Eye (tissue), 1 donor: Measurements from ENCODE around the gene MAP7.
"Not testable (repeated sequence)": the region's sequence is repeated elsewhere in the genome, so short reads cannot be mapped to it uniquely, and the experiment has no call there.

ENCODE experiments used
- DNase-seq: peaks from one replicate; pipeline ENCODE4 v3.0.0-alpha.2; 2015

Gene MAP7

GRCh38 chr6:136550330-136551071, at the start of gene MAP7:
Gene MAP7 (minus strand): TSS chr6:136550422. CDS start chr6:136550408, 14 bp downstream.
- DNase-seq, result peak; percentile 78

DNA sequence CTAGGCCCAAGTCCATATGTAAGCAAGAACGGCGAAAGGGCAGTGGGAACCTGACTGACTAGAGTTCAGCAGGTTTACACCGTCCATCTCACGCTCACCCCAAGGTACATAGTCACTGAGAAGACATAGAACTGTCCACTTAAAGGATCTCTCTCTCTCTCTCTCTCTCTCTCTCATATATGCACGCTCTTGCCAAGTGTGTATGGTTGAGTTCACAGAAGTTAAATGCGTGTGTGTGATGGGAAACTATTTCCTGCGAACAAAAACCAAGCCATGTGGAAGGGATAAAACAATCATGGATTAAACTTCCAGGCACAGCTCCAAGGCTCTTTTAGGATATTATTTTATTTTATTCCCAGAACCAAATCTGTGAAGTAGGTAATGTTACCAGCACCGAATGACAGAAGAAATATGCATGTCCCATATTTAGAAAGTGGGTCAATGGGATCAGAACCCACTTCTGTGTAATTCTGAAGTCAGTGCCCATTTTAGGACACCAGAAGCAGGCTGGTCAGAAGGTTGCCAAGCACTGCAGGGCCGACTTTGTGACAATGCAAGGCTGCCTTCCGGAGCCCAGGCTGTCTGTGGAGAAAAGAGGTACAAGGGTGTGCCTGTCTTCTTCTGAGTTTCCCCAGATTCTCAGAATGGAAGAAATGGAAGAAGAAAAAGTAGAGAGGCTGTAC, 49.2 kb upstream of the MAP7 start:
- peak; percentile 78 for DNase-seq

GRCh38 chr6:136598048-136598447, 47.8 kb upstream of the MAP7 start:
- no peak for DNase-seq

DNA sequence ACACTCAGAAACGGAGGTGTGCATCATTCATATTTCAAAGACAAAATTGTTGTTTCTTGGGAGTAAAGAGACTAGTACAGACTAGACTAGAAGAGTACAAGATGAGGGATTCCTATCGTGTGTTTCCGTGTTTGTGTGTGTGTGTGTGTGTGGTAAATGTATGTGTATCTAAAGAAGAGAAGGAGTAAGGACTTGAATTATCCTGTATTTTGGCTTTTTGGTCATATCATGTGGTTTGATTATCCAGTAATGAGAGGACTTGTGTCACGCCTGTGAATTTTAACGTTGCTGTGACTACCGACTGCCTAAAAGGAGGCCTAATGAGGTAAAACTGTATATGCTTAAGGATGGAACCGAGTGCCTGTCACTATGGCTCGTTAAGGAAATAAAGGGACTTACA, 44.4 kb upstream of the MAP7 start:
- DNase-seq, result no peak

DNA sequence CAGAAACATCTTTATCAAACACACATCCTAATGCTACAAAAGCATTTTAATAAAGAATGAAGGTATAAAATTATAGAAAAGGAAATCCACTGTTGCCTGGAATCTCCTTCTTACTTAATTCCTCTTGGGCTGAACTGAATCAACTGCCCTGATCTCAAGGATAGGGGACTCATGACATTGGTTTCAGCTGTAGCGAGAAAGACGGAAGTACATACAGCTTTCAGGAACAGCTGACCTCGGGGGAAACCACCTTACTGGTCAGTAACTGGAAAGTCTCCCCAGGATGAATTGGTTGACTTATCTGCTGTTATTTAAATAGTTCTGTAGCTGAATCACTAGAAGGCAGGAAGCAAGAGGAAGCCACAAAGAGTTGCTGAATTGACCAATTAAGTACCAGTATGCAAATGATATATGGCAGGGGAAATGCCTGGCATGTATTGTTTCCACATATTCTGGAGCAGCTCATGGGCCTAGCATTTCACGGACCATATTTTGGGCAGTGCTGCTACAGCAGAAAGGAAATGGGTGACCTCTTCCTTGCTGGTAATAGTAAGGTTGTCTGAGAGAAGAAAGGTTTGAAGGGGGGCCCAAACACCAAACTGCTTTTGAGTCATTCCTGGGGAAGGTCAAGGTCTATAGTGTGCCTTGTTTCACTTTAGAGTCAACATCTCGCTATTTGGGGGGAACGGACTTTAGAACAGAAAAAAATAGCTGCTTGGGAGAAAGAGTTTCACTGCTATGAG, 43.7 kb upstream of the MAP7 start:
- DNase-seq, result no peak

- DNase-seq, result no peak
These were observed 42.9 kb upstream of the MAP7 start for GRCh38 chr6:136592930-136593673.

DNA sequence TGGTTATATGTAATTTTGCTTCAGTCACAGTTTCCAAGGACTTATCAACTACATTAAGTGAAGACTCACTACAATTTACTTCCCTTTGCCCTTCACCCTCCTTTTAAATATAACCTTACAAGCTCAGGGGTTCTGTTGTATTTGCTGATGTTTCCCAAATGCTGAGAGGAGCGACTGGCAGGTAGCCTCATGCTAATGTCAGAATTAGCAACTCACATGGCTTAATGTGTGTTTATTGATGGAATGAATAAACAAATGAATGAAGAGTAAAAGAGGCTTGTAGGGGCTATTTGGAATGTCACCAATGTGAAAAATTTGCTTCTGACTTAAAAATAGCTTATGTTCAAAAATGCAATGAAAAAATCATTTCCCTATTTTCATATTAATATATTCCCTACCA, 41.4 kb upstream of the MAP7 start:
- DNase-seq, result no peak

DNA sequence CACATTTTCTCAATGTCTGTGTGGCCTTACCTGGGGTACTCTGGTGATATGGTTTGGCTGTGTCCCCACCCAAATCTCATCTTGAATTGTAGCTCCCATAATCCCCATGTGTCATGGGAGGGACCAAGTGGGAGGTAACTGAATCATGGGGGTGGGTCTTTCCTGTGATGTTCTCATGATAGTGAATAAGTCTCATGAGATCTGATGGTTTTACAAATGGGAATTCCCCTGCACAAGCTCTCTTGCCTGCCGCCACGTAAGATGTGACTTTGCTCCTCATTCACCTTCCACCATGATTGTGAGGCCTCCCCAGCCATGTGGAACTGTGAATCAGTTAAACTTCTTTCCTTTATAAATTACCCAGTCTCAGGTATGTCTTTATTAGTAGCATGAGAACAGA, 40.6 kb upstream of the MAP7 start:
- DNase-seq, result not testable (repeated sequence)

DNA sequence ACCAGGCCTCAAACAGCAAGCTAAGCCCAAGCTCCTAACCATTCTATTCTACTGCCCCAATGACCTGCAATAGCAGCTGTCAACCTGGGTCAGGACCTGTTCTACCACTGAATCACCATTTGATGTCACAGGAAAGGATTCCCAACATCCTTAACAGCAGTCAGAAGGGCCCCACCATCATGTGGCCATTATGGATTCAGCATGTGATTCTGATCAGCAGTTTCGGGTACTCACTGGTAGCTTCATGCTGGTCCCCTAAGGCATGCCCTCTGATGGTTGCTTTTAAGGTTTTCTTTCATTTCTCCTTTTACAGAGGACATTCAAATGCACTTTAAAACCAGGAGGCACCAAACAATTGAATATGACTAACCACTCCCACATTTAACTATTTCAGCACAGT, 37.3 kb upstream of the MAP7 start:
- DNase-seq, result no peak

DNA sequence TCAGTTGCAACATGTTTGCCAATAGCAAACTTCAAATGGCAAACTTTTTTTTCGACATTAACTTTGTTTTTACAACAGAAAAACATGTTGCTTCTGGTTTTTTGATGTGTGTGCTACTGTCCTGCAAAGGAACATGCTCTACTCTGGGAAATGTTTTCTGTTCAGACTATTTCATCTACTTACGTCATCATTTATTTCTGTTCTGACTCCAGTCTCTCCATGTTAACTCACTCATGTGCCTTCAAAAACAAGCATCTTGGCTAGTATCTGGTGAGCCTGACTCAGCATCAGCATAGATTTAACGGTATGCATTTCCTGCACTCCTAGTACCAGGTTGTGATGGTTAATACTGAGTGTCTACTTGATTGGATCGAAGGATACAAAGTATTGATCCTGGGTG, 36.1 kb upstream of the MAP7 start:
- DNase-seq, result no peak

GRCh38 chr6:136585523-136585922, 35.3 kb upstream of the MAP7 start:
- not testable (repeated sequence) for DNase-seq

GRCh38 chr6:136584290-136584689, 34.1 kb upstream of the MAP7 start:
- not testable (repeated sequence) for DNase-seq

GRCh38 chr6:136582711-136583471, 32.7 kb upstream of the MAP7 start:
- peak; percentile 46 for DNase-seq

DNA sequence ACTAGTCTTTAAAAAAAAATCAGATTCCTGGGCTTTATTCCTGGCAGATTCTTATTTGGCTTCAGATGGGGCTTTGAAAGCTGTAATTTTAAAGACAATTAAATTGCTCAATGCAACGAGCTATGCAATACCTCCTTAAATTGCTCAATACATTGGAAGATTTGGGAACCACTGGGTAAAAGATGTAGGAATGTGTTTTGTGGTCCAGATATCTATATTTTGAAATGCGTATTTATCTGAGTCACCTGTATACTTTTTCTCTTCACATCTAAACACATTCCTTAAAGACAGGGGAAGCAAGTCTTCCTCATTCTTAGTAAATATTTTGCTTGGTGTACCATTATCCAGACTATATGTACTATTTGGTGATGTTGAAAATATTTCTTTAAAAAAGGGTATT, 29.6 kb upstream of the MAP7 start:
- DNase-seq, result no peak

DNA sequence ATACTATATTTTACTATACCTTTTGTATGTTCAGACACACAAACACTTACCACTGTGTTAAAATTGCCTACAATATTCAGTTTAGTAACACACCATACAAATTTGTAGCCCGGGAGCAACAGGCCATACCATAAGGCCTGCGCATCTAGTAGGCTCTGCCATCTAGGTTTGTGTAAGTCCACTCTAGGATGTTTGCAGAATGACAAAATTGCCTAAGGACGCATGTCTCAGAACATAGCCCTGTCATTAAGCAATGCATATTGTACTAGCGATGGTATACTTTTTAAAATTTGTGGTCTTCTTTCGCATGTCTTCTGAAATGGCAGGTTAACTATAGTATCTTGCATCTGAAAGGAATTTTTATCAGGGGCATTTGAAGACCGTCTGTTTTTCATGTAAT, 26.6 kb upstream of the MAP7 start:
- no peak for DNase-seq

DNA sequence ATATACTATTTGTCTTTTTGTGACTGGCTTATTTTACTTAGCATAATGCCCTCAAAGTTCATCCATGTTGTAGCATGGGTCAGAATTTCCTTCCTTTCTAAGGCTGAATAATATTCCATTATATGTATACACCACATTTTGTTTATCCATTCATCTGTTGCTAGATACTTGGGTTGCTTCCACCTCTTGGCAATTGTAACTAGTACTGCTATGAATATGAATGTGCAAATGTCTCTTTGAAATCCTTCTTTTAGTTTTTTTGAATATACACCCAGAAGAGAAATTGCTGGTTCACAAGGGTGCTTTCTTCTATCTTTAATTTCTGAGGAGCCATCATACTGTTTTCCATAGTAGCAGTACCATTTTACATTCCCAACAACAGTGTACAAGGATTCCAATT, 21.3 kb upstream of the MAP7 start:
- DNase-seq, result no peak

- no peak for DNase-seq
These were observed 20.8 kb upstream of the MAP7 start for GRCh38 chr6:136571065-136571464.

DNA sequence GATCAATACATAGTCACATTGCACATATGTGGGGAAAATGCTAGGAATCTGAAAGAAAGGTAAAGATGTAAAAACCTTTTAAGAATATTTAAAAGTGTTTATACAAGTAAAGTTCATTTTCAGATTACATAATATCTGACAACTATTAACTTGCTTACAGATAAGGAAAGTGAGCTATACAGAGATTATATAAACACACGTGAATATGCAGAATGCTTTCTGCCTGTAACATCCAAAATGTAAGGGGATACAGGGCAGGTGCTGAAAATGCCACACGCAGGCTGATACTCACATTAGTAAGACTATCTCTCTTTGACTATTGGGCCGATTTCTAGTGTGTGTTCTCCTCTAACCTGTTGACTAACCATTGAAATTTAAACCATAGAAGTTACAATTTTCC, 17.9 kb upstream of the MAP7 start:
- no peak for DNase-seq

- no peak for DNase-seq
These were observed 17.5 kb upstream of the MAP7 start for GRCh38 chr6:136567688-136568087.

DNA sequence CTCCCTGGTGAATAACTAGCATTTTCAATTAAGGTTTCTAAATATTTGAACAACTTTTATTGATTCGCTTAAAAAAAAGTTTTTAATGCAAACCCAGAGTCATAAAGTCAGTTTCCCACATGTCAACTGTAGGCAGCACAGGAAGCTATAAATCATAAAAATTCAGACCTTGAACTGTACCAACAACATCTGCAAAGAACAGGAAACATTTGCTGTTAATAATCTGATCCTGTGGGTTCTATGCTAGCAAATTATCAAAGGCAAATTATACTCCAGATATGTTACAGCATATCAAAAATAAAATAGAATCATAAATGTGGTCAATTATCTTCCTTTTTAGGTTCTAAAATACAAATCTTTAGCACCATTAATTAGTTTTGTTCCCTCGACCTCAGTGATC, 16.6 kb upstream of the MAP7 start:
- no peak for DNase-seq

DNA sequence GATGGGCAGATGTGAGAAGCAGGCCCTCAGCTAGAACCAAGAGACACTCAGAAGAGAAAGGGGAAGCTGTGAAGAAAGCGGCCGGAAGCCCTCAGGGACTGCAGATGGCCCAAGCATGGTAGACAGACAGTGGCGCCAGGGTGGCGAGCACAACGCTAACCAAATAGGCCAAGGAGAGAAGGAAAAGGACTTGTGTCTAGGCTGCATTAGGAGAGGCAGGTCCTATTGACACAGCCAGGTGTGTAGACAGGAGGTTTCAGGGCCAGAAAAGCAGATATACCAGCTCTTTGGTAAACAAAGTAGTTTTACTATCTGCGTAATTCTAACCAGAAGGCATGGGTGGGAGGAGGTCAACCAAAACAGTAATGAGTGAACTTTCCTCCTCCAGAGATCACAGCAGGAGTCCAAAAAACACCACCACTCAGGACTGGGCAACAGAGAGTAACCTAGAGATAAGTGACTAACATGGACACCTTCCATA, 15.8 kb upstream of the MAP7 start:
- DNase-seq, result no peak

- DNase-seq, result no peak
These were observed 14.0 kb upstream of the MAP7 start for GRCh38 chr6:136564180-136564579.
